Measurements from ENCODE around the gene GRPEL1. TPM values are rescaled to one million over a fixed set of nuclear protein-coding genes. Genes with fewer than 3 reads are reported as not detected.

GRPEL1 gene
- total RNA-seq, 1 experiment from 2014 or later, result 80.1 TPM

DNA sequence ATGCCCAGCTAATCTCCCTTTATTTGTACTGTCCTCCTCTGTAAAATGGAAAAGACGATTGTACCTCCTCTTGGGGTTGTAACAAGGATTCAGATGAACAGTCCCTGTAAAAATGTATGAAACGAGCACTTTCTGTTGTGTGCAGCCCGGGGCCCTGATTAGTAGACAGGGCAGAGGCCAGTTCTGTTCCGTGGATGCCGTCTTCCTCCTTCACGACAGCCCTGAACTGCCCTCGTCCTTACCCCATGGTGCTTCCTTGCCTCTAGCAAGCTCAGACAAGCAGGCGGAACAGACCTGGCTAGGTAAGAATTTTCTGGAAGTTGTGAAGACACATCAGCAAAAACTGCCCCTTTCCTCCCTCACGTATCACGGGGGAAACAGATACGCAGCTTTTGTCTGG lies 47.0 kb downstream of the GRPEL1 start:
- ChIA-PET RAD21 (ENCODE audit: low non-redundant PET in 1 of 2, low total read pairs in 2 of 2, uncharacterized antibody in 2 of 2, unreplicated experiment in 2 of 2) (no interaction called here), POLR2A (no interaction called here), CTCF (no interaction called here)
- H3K9me3 ChIP-seq (ENCODE audit: control insufficient read depth in 1 of 2, insufficient read depth in 1 of 2, low read depth in 1 of 2, low read length in 2 of 2), result no peaks in the 10 kb centered on the region
- no peak overlapping the region for H3K4me3 ChIP-seq (replicated peaks in 1 of 2; ENCODE audit: low read depth in 1 of 2, low read length in 2 of 2)
- no peaks in the 10 kb centered on the region for H4K20me1 ChIP-seq (ENCODE audit: insufficient read depth)
- no peak overlapping the region for H3K4me2 ChIP-seq (ENCODE audit: low read length)
- H3K9ac ChIP-seq (ENCODE audit: low read length), result no peak overlapping the region
- no peaks in the 10 kb centered on the region for H3K27me3 ChIP-seq (ENCODE audit: insufficient read depth, low read length)
- no peak overlapping the region for H2AFZ ChIP-seq (ENCODE audit: low read depth, low read length, poor library complexity, severe bottlenecking)
- H3K79me2 ChIP-seq (ENCODE audit: insufficient read depth, low read length), result peaks cover 4% of the 10 kb centered on the region; the same call in 1 of the 2 replicates
- ATAC-seq (no peak), DNase-seq (ENCODE audit: low read depth, low spot score) (no peak)
- no peaks in the 10 kb centered on the region for H3K9me2 ChIP-seq (ENCODE audit: insufficient read depth)
- BruUV-seq (replicated peaks), result no TSS peak
- H3K36me3 ChIP-seq (ENCODE audit: control insufficient read depth in 1 of 2, insufficient read depth in 2 of 2, low read length in 2 of 2), result peaks cover 5 to 27% of the 10 kb centered on the region in 2 experiments; a peak in 3 of 4 replicates
- no peak overlapping the region for H3K27ac ChIP-seq (ENCODE audit: low read depth, low read length)
- no peak for TF ChIP-seq RAD21 (IDR thresholded peaks at IDR 0.05; ENCODE audit: low read depth)
- no peak for TF ChIP-seq ELF1 (IDR thresholded peaks at IDR 0.05; ENCODE audit: borderline replicate concordance, low read depth)
- TF ChIP-seq SIN3A (IDR thresholded peaks at IDR 0.05; ENCODE audit: low read depth), result no peak
- TF ChIP-seq, protein P1, sequence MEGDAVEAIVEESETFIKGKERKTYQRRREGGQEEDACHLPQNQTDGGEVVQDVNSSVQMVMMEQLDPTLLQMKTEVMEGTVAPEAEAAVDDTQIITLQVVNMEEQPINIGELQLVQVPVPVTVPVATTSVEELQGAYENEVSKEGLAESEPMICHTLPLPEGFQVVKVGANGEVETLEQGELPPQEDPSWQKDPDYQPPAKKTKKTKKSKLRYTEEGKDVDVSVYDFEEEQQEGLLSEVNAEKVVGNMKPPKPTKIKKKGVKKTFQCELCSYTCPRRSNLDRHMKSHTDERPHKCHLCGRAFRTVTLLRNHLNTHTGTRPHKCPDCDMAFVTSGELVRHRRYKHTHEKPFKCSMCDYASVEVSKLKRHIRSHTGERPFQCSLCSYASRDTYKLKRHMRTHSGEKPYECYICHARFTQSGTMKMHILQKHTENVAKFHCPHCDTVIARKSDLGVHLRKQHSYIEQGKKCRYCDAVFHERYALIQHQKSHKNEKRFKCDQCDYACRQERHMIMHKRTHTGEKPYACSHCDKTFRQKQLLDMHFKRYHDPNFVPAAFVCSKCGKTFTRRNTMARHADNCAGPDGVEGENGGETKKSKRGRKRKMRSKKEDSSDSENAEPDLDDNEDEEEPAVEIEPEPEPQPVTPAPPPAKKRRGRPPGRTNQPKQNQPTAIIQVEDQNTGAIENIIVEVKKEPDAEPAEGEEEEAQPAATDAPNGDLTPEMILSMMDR (IDR thresholded peaks at IDR 0.05 in 2 of 3, conservative IDR thresholded peaks at IDR 0.05 in 1 of 3; ENCODE audit: borderline replicate concordance in 1 of 3, insufficient read depth in 1 of 3, low read depth in 2 of 3, low read length in 2 of 3), result no peak
- no peak for TF ChIP-seq TCF7L2 (IDR thresholded peaks at IDR 0.05; ENCODE audit: borderline replicate concordance, extremely low read depth, insufficient read depth, insufficient read length)
- H3K4me1 ChIP-seq (ENCODE audit: control insufficient read depth in 1 of 2, insufficient read depth in 2 of 2, low read length in 2 of 2), result peaks cover 0 to 37% of the 10 kb centered on the region in 2 experiments; a peak in 2 of 4 replicates
- intact Hi-C loops (cut with micrococcal nuclease), result no loop called here

DNA sequence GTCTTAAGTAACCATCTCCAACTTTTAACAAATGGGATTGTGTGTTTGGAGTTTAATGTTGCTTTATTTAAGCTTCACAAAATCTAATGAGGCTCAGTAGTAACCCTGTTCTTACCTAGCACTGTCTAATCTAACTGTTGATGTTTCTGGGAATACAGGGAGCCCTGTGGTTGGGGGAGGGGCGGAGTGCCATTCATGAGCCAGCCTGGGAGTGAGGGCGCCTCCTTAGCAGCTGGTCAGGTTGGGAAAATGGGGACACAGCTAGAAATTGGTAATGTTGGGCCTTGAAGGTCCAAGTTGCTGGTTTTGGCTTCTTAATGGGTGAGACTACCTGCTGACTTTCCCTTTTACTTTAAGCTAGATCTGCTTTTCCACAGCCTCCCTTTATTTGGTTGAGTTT lies 47.6 kb downstream of the GRPEL1 start:
- no peak for TF ChIP-seq EZH2phosphoT487 (IDR thresholded peaks at IDR 0.05; ENCODE audit: borderline replicate concordance)
- TF ChIP-seq, protein P1 (IDR thresholded peaks at IDR 0.05 in 2 of 3, conservative IDR thresholded peaks at IDR 0.05 in 1 of 3; ENCODE audit: borderline replicate concordance in 1 of 3, insufficient read depth in 1 of 3, low read depth in 2 of 3, low read length in 2 of 3), result no peak
- no peak for TF ChIP-seq TCF7L2 (IDR thresholded peaks at IDR 0.05; ENCODE audit: borderline replicate concordance, extremely low read depth, insufficient read depth, insufficient read length)
- no peak for TF ChIP-seq JUND (IDR thresholded peaks at IDR 0.05)
- TF ChIP-seq SP1 (IDR thresholded peaks at IDR 0.05; ENCODE audit: low read depth), result no peak
- TF ChIP-seq ZFX (IDR thresholded peaks at IDR 0.05), result no peak
- TF ChIP-seq EZH2 (IDR thresholded peaks at IDR 0.05), result no peak
- no peak for TF ChIP-seq ZNF274 (IDR thresholded peaks at IDR 0.05; ENCODE audit: low read depth, low read length)
- TF ChIP-seq YY1 (IDR thresholded peaks at IDR 0.05; ENCODE audit: extremely low read depth, insufficient replicate concordance, low read depth, low read length), result no peak
- TF ChIP-seq ELF1 (IDR thresholded peaks at IDR 0.05; ENCODE audit: borderline replicate concordance, low read depth), result no peak
- TF ChIP-seq CBX3 (IDR thresholded peaks at IDR 0.05; ENCODE audit: low read depth), result no peak
- TF ChIP-seq EGR1 (IDR thresholded peaks at IDR 0.05; ENCODE audit: low read depth), result no peak
- Histone ChIP-seq H3K79me2 (ENCODE audit: insufficient read depth, low read length) (peaks cover 4% of the 10 kb centered on the region; the same call in 1 of the 2 replicates), H3K9ac (ENCODE audit: low read length) (no peak overlapping the region), H3K36me3 (ENCODE audit: control insufficient read depth in 1 of 2, insufficient read depth in 2 of 2, low read length in 2 of 2) (peaks cover 8 to 33% of the 10 kb centered on the region in 2 experiments; a peak in 3 of 4 replicates), H3K9me3 (ENCODE audit: control insufficient read depth in 1 of 2, insufficient read depth in 1 of 2, low read depth in 1 of 2, low read length in 2 of 2) (no peaks in the 10 kb centered on the region), H3K27ac (ENCODE audit: low read depth, low read length) (no peak overlapping the region), H2AFZ (ENCODE audit: low read depth, low read length, poor library complexity, severe bottlenecking) (no peak overlapping the region), H4K20me1 (ENCODE audit: insufficient read depth) (no peaks in the 10 kb centered on the region), H3K27me3 (ENCODE audit: insufficient read depth, low read length) (no peaks in the 10 kb centered on the region), H3K4me2 (ENCODE audit: low read length) (no peak overlapping the region), H3K9me2 (ENCODE audit: insufficient read depth) (no peaks in the 10 kb centered on the region), H3K4me3 (replicated peaks in 1 of 2; ENCODE audit: low read depth in 1 of 2, low read length in 2 of 2) (no peak overlapping the region), H3K4me1 (ENCODE audit: control insufficient read depth in 1 of 2, insufficient read depth in 2 of 2, low read length in 2 of 2) (peaks cover 0 to 37% of the 10 kb centered on the region in 2 experiments; a peak in 2 of 4 replicates)
- intact Hi-C loops (cut with micrococcal nuclease), result no loop called here
- ChIA-PET CTCF (no interaction called here), RAD21 (ENCODE audit: low non-redundant PET in 1 of 2, low total read pairs in 2 of 2, uncharacterized antibody in 2 of 2, unreplicated experiment in 2 of 2) (no interaction called here), POLR2A (no interaction called here)
- ATAC-seq, result no peak
- DNase-seq (ENCODE audit: low read depth, low spot score), result no peak
- no TSS peak for BruUV-seq (replicated peaks)

All from HCT116 (cell line).